H1 (cell line): ENCODE results near the gene GPR68.
"Not testable (repeated sequence)": the region's sequence is repeated elsewhere in the genome, so short reads cannot be mapped to it uniquely, and the experiment has no call there.

Experiments
- CHD1 ChIP-seq: IDR thresholded peaks from 2 replicates; pipeline ENCODE4 v1.6.1; 2012; ENCODE audit warnings: low read depth, low read length, improper control_type of control experiment
- CTCF ChIP-seq, 3 experiments: IDR thresholded peaks; 1 replicate in 2 of 3; 2 replicates in 1 of 3; pipeline versions ENCODE4 v1.5.1 to v1.6.1; 2011; ENCODE audit warnings: low read length in 3 of 3, mild to moderate bottlenecking in 3 of 3, inconsistent platforms in 2 of 3, low read depth in 1 of 3, moderate library complexity in 1 of 3; ENCODE audit not compliant: insufficient read depth in 1 of 3; ENCODE audit errors: control extremely low read depth in 1 of 3
- KDM1A ChIP-seq: fragments of 200-600, 300-600 bp; sonication (generic); IDR thresholded peaks from 2 replicates; pipeline ENCODE4 v1.7.1; 2016; ENCODE audit warnings: mild to moderate bottlenecking, low read length, borderline replicate concordance
- MAX ChIP-seq: IDR thresholded peaks from 2 replicates; pipeline ENCODE4 v1.6.1; 2012; ENCODE audit warnings: inconsistent platforms
- NANOG ChIP-seq: IDR thresholded peaks from 2 replicates; pipeline ENCODE4 v1.6.1; 2011; ENCODE audit warnings: low read length, low read depth, mild to moderate bottlenecking, inconsistent platforms; ENCODE audit not compliant: insufficient read depth, poor library complexity, severe bottlenecking
- POLR2AphosphoS5 ChIP-seq: IDR thresholded peaks from 2 replicates; pipeline ENCODE4 v1.6.1; 2011; ENCODE audit warnings: low read depth, low read length
- ZNF274 ChIP-seq: IDR thresholded peaks from 2 replicates; pipeline ENCODE4 v1.7.0; 2012; ENCODE audit warnings: low read length, borderline replicate concordance; ENCODE audit errors: extremely low read depth

- TF ChIP-seq ZNF274; CTCF (IDR thresholded peaks at IDR 0.05; ENCODE audit: control extremely low read depth in 1 of 3, insufficient read depth in 1 of 3, low read depth in 1 of 3, low read length in 3 of 3); KDM1A; MAX; NANOG; CHD1; POLR2AphosphoS5: not testable (repeated sequence)
These were observed 61.8 kb downstream of the GPR68 start for GRCh38 chr14:91182753-91183152.
